ENCODE data around the gene SYNE1. TPM values are rescaled to one million over a fixed set of nuclear protein-coding genes. Genes with fewer than 3 reads are reported as not detected.

The SYNE1 gene
- total RNA-seq, 1 donor from 2014 or later = 26.6 TPM

DNA sequence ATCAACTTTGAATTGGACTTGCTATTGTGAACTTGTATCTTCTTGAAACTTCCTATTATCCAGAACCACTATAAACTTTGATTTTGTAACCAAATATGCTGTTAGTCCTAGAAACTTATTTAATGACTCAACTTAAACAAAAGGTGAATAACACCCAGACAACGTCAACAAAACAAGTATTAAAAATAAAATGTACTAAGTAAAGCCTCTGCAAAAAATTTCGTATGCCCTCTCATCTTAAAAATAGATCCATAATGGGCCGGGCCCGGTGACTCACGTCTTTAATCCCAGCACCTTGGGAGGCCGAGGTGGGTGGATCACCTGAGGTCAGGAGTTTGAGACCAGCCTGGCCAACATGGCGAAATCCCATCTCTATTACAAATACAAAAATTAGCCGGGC, 428.0 kb downstream of the SYNE1 start:
- TF ChIP-seq, protein P1, sequence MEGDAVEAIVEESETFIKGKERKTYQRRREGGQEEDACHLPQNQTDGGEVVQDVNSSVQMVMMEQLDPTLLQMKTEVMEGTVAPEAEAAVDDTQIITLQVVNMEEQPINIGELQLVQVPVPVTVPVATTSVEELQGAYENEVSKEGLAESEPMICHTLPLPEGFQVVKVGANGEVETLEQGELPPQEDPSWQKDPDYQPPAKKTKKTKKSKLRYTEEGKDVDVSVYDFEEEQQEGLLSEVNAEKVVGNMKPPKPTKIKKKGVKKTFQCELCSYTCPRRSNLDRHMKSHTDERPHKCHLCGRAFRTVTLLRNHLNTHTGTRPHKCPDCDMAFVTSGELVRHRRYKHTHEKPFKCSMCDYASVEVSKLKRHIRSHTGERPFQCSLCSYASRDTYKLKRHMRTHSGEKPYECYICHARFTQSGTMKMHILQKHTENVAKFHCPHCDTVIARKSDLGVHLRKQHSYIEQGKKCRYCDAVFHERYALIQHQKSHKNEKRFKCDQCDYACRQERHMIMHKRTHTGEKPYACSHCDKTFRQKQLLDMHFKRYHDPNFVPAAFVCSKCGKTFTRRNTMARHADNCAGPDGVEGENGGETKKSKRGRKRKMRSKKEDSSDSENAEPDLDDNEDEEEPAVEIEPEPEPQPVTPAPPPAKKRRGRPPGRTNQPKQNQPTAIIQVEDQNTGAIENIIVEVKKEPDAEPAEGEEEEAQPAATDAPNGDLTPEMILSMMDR (conservative IDR thresholded peaks at IDR 0.05) = no peak
- H3K36me3 Mint-ChIP-seq = peaks cover 22% of the 10 kb centered on the region
- no peak overlapping the region for H3K4me3 Mint-ChIP-seq
- no peak for DNase-seq (ENCODE audit: extremely low spot score, unreplicated experiment)
- H3K27ac Mint-ChIP-seq = no peak overlapping the region
- H3K4me1 Mint-ChIP-seq (ENCODE audit: unreplicated experiment) = no peaks in the 10 kb centered on the region
- no peaks in the 10 kb centered on the region for H3K27me3 Mint-ChIP-seq
- no peaks in the 10 kb centered on the region for H3K9me3 Mint-ChIP-seq

- Mint-ChIP-seq H3K36me3 (peaks cover 17% of the 10 kb centered on the region), H3K27me3 (no peaks in the 10 kb centered on the region), H3K4me3 (no peak overlapping the region), H3K4me1 (ENCODE audit: unreplicated experiment) (no peaks in the 10 kb centered on the region), H3K27ac (no peak overlapping the region), H3K9me3 (no peaks in the 10 kb centered on the region)
- TF ChIP-seq, protein P1 (conservative IDR thresholded peaks at IDR 0.05) = no peak
- DNase-seq (ENCODE audit: extremely low spot score, unreplicated experiment) = no peak
Measured at GRCh38 chr6:152207915-152208714, 429.0 kb downstream of the SYNE1 start.

DNA sequence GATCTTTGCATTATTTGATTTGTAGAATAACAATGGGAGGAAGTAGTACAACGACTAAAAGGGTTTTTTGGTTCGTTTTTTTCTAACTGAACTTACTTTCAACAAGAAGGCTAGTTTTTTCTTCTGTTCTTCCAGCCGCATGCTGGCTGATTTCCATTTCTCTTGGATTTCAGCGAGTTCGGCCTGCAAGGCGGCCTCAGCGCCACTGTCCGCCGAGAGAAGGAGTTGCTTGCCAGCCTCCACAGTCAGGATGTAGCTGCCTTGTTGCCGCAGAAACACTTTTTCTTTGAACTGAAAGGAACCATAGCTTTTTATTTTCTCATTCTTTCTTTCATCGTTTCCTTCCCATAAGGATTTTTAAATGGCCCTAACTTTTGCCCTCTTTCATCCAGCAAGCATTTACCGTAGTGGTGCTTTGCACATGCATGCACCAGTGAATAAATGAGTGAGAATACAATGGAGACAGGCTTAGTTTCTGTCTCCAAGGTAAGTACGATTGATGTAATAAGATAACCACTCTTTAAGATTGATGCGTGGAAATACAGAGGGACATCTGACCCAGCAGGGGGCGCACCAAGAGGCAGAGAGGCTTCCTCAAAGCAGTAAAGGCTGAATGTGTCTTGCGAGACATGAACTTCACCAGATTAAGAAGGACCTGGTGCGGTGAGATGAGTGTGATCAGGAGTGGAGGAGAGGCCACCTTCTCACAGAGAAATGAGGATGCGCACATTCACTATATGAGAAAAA, 430.9 kb downstream of the SYNE1 start:
- TF ChIP-seq, protein P1 (conservative IDR thresholded peaks at IDR 0.05) = peak; percentile 62
- DNase-seq (ENCODE audit: extremely low spot score, unreplicated experiment) = no peak
- H3K36me3 Mint-ChIP-seq = peaks cover 14% of the 10 kb centered on the region
- H3K9me3 Mint-ChIP-seq = no peaks in the 10 kb centered on the region
- H3K4me1 Mint-ChIP-seq (ENCODE audit: unreplicated experiment) = no peaks in the 10 kb centered on the region
- H3K4me3 Mint-ChIP-seq = no peak overlapping the region
- no peaks in the 10 kb centered on the region for H3K27me3 Mint-ChIP-seq
- no peak overlapping the region for H3K27ac Mint-ChIP-seq

DNA sequence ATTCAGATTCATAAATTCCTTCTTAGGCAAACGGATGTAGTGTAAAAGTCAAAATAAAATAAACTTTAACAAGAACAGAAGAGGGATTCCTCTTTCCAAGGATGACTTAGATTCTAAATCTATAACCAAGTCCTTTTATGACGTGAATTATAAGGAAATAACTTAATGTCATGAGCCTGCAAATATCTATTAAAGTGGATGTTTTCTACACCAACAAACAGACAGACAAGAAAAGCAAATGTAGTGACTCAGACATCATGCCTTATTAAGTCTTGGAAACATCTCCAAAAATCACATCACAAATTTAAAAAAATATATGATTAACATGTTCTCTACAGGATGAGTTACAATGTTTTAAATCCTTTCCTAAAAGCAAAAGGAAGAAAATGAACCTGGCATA, 432.6 kb downstream of the SYNE1 start:
- no peaks in the 10 kb centered on the region for H3K4me1 Mint-ChIP-seq (ENCODE audit: unreplicated experiment)
- H3K27ac Mint-ChIP-seq = no peak overlapping the region
- no peak for DNase-seq (ENCODE audit: extremely low spot score, unreplicated experiment)
- peaks cover 11% of the 10 kb centered on the region for H3K36me3 Mint-ChIP-seq
- TF ChIP-seq, protein P1 (conservative IDR thresholded peaks at IDR 0.05) = no peak
- no peaks in the 10 kb centered on the region for H3K9me3 Mint-ChIP-seq
- H3K27me3 Mint-ChIP-seq = no peaks in the 10 kb centered on the region
- H3K4me3 Mint-ChIP-seq = no peak overlapping the region

- no peak overlapping the region for H3K4me3 Mint-ChIP-seq
- no peak overlapping the region for H3K27ac Mint-ChIP-seq
- TF ChIP-seq, protein P1 (conservative IDR thresholded peaks at IDR 0.05) = no peak
- DNase-seq (ENCODE audit: extremely low spot score, unreplicated experiment) = no peak
- peaks cover 15% of the 10 kb centered on the region for H3K36me3 Mint-ChIP-seq
- no peaks in the 10 kb centered on the region for H3K9me3 Mint-ChIP-seq
- H3K4me1 Mint-ChIP-seq (ENCODE audit: unreplicated experiment) = no peaks in the 10 kb centered on the region
- no peaks in the 10 kb centered on the region for H3K27me3 Mint-ChIP-seq
Measured at GRCh38 chr6:152201120-152201519, 436.0 kb downstream of the SYNE1 start.

All from type B pancreatic cell (in vitro differentiated cells).